Activated T-helper 17 cell treated with anti-CD3 and anti-CD28 coated beads, Interleukin-2, amount 50 U/mL, for 72 hours (primary cell): ENCODE results near the gene PSMD8. TPM values are rescaled to one million over a fixed set of nuclear protein-coding genes. Genes with fewer than 3 reads are reported as not detected.

Experiments
- ATAC-seq: fragments of 150-1000 bp; cut with Tn5 transposase; replicated peaks from 2 replicates; pipeline ENCODE4 v1.10.0; 2021; ENCODE audit warnings: mild to moderate bottlenecking, moderate library complexity
- H3K27ac Mint-ChIP-seq: one replicate; pipeline ENCODE4 v1.8.0; 2022; ENCODE audit warnings: mixed read lengths
- H3K27me3 Mint-ChIP-seq: one replicate; pipeline ENCODE4 v1.8.0; 2022; ENCODE audit warnings: mixed read lengths
- H3K36me3 Mint-ChIP-seq: one replicate; pipeline ENCODE4 v1.8.0; 2022; ENCODE audit warnings: low read depth, mild to moderate bottlenecking, mixed read lengths
- H3K4me1 Mint-ChIP-seq: one replicate; pipeline ENCODE4 v1.8.0; 2022; ENCODE audit warnings: mixed read lengths
- H3K4me3 Mint-ChIP-seq: one replicate; pipeline ENCODE4 v1.8.0; 2022; ENCODE audit warnings: mild to moderate bottlenecking, mixed read lengths
- H3K9me3 Mint-ChIP-seq: one replicate; pipeline ENCODE4 v1.8.0; 2022; ENCODE audit warnings: mixed read lengths
- total RNA-seq, 2 donors: library from RNA; stranded (reverse); gene quantifications; one replicate each; pipeline ENCODE4 v1.2.3, GENCODE V29; 2022

Gene PSMD8
- total RNA-seq, 2 donors from 2014 or later: 166 to 242 TPM

GRCh38 chr19:38375098-38375493 is 725 bp downstream of the PSMD8 start:
- no peaks in the 10 kb centered on the region for H3K27me3 Mint-ChIP-seq
- H3K36me3 Mint-ChIP-seq: peaks cover 57% of the 10 kb centered on the region
- peak; percentile 5 for ATAC-seq
- peak overlapping the region; percentile 100 for H3K27ac Mint-ChIP-seq
- no peaks in the 10 kb centered on the region for H3K9me3 Mint-ChIP-seq
- peaks cover 17% of the 10 kb centered on the region for H3K4me1 Mint-ChIP-seq
- H3K4me3 Mint-ChIP-seq: peak overlapping the region; percentile 100

- Mint-ChIP-seq H3K9me3 (no peaks in the 10 kb centered on the region), H3K4me3 (peak overlapping the region; percentile 100), H3K27ac (peak overlapping the region; percentile 100), H3K4me1 (peaks cover 17% of the 10 kb centered on the region), H3K27me3 (no peaks in the 10 kb centered on the region), H3K36me3 (peaks cover 63% of the 10 kb centered on the region)
- ATAC-seq: no peak
Observed at GRCh38 chr19:38375748-38376147, 1.4 kb downstream of the PSMD8 start.

- H3K27me3 Mint-ChIP-seq: no peaks in the 10 kb centered on the region
- ATAC-seq: no peak
- peak overlapping the region; percentile 100 for H3K4me3 Mint-ChIP-seq
- peaks cover 17% of the 10 kb centered on the region for H3K4me1 Mint-ChIP-seq
- H3K27ac Mint-ChIP-seq: peak overlapping the region; percentile 8
- no peaks in the 10 kb centered on the region for H3K9me3 Mint-ChIP-seq
- peaks cover 71% of the 10 kb centered on the region for H3K36me3 Mint-ChIP-seq
Observed at GRCh38 chr19:38376576-38376975, 2.2 kb downstream of the PSMD8 start.

- Mint-ChIP-seq H3K27ac (no peak overlapping the region), H3K27me3 (no peaks in the 10 kb centered on the region), H3K36me3 (peaks cover 76% of the 10 kb centered on the region), H3K9me3 (no peaks in the 10 kb centered on the region), H3K4me1 (peaks cover 17% of the 10 kb centered on the region), H3K4me3 (peak overlapping the region; percentile 100)
- no peak for ATAC-seq
Observed at GRCh38 chr19:38377052-38377451, 2.7 kb downstream of the PSMD8 start.

GRCh38 chr19:38378866-38379265 is 4.5 kb downstream of the PSMD8 start:
- H3K27me3 Mint-ChIP-seq: no peaks in the 10 kb centered on the region
- H3K4me3 Mint-ChIP-seq: no peak overlapping the region
- H3K27ac Mint-ChIP-seq: no peak overlapping the region
- H3K9me3 Mint-ChIP-seq: no peaks in the 10 kb centered on the region
- ATAC-seq: no peak
- peaks cover 94% of the 10 kb centered on the region for H3K36me3 Mint-ChIP-seq
- peaks cover 17% of the 10 kb centered on the region for H3K4me1 Mint-ChIP-seq

GRCh38 chr19:38381138-38381537 is 6.8 kb downstream of the PSMD8 start:
- H3K4me1 Mint-ChIP-seq: peaks cover 12% of the 10 kb centered on the region
- ATAC-seq: no peak
- H3K27me3 Mint-ChIP-seq: no peaks in the 10 kb centered on the region
- no peak overlapping the region for H3K4me3 Mint-ChIP-seq
- peaks cover 91% of the 10 kb centered on the region for H3K36me3 Mint-ChIP-seq
- H3K27ac Mint-ChIP-seq: no peak overlapping the region
- no peaks in the 10 kb centered on the region for H3K9me3 Mint-ChIP-seq

GRCh38 chr19:38383184-38383583 is 8.8 kb downstream of the PSMD8 start:
- ATAC-seq: no peak
- peaks cover 3% of the 10 kb centered on the region for H3K27me3 Mint-ChIP-seq
- H3K9me3 Mint-ChIP-seq: no peaks in the 10 kb centered on the region
- H3K36me3 Mint-ChIP-seq: peaks cover 82% of the 10 kb centered on the region
- H3K27ac Mint-ChIP-seq: no peak overlapping the region
- H3K4me1 Mint-ChIP-seq: peaks cover 16% of the 10 kb centered on the region
- no peak overlapping the region for H3K4me3 Mint-ChIP-seq

GRCh38 chr19:38383743-38384142 is 9.4 kb downstream of the PSMD8 start:
- Mint-ChIP-seq H3K4me1 (peaks cover 18% of the 10 kb centered on the region), H3K27ac (no peak overlapping the region), H3K9me3 (no peaks in the 10 kb centered on the region), H3K4me3 (no peak overlapping the region), H3K27me3 (peaks cover 3% of the 10 kb centered on the region), H3K36me3 (peaks cover 79% of the 10 kb centered on the region)
- ATAC-seq: no peak

GRCh38 chr19:38384209-38385027 is 10.0 kb downstream of the PSMD8 start:
- ATAC-seq: no peak
- H3K27ac Mint-ChIP-seq: no peak overlapping the region
- H3K36me3 Mint-ChIP-seq: peaks cover 72% of the 10 kb centered on the region
- no peaks in the 10 kb centered on the region for H3K9me3 Mint-ChIP-seq
- H3K4me3 Mint-ChIP-seq: peak overlapping the region; percentile 33
- H3K27me3 Mint-ChIP-seq: peaks cover 3% of the 10 kb centered on the region
- peaks cover 20% of the 10 kb centered on the region for H3K4me1 Mint-ChIP-seq

GRCh38 chr19:38385057-38385803 is 10.9 kb downstream of the PSMD8 start:
- ATAC-seq: no peak
- Mint-ChIP-seq H3K4me1 (peaks cover 28% of the 10 kb centered on the region), H3K36me3 (peaks cover 64% of the 10 kb centered on the region), H3K9me3 (no peaks in the 10 kb centered on the region), H3K27me3 (peaks cover 7% of the 10 kb centered on the region), H3K4me3 (peak overlapping the region; percentile 33), H3K27ac (no peak overlapping the region)

- Mint-ChIP-seq H3K36me3 (peaks cover 58% of the 10 kb centered on the region), H3K9me3 (no peaks in the 10 kb centered on the region), H3K4me3 (no peak overlapping the region), H3K27ac (no peak overlapping the region), H3K4me1 (peaks cover 31% of the 10 kb centered on the region), H3K27me3 (peaks cover 7% of the 10 kb centered on the region)
- no peak for ATAC-seq
Observed at GRCh38 chr19:38385804-38386257, 11.5 kb downstream of the PSMD8 start.

GRCh38 chr19:38386300-38386970 is 12.1 kb downstream of the PSMD8 start:
- H3K27me3 Mint-ChIP-seq: peaks cover 7% of the 10 kb centered on the region
- no peak overlapping the region for H3K27ac Mint-ChIP-seq
- H3K4me3 Mint-ChIP-seq: no peak overlapping the region

GRCh38 chr19:38386971-38387549 is 12.7 kb downstream of the PSMD8 start:
- no peak for ATAC-seq
- peaks cover 7% of the 10 kb centered on the region for H3K27me3 Mint-ChIP-seq
- H3K4me3 Mint-ChIP-seq: peak overlapping the region; percentile 96
- H3K9me3 Mint-ChIP-seq: no peaks in the 10 kb centered on the region
- peaks cover 45% of the 10 kb centered on the region for H3K36me3 Mint-ChIP-seq
- peaks cover 32% of the 10 kb centered on the region for H3K4me1 Mint-ChIP-seq
- H3K27ac Mint-ChIP-seq: peak overlapping the region; percentile 88

More at GRCh38 chr19:38386300-38386970, 12.1 kb downstream of the PSMD8 start:
- Mint-ChIP-seq H3K4me1 (peaks cover 32% of the 10 kb centered on the region), H3K36me3 (peaks cover 52% of the 10 kb centered on the region), H3K9me3 (no peaks in the 10 kb centered on the region)
- ATAC-seq: no peak
